ENCODE results near the gene ATP12A. TPM values are rescaled to one million over a fixed set of nuclear protein-coding genes. Genes with fewer than 3 reads are reported as not detected.

Gene ATP12A
- total RNA-seq, 1 experiment from 2014 or later = 0.47 TPM

DNA sequence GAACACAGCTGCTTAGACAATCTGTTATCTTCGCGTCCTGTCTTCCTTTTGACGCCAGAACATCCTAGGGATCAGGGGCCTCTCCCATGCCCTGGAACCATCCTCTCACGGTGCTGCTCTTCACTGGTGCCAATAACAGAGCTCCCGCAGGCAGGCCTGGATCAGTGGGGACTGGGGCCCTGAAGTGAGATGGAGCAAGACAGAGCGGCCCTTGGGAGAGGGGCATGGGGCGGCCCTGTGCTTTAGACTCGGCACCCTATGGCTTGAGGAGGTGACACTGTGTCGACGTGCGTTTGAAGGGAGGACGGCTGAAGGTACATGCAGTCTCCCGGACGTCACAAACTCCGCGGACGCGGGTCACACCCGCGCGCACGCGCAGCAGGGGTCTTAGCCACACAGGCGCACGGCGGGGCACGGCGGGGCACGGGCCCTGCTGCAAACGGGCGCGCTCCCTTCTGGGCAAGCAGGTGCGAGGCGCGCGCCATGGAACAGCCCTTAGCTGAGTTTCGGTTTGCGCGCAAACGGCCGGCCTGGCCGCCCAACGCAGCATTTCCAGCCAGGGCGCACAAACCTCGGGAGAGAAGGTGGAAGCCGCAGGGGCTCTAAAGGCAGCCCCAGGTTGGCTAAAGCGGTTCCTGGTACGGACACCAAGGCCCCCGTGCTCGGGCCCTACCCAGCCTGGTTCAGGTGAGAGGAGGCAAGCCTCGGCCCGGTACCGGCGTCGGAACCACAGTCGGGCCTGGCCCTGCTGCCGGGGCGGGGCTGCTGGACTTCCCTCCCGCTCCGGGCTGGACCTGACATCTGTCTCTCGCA is 67.2 kb downstream of the ATP12A start:
- peak; percentile 14 for DNase-seq (ENCODE audit: low spot score)
- TF ChIP-seq, protein P1, sequence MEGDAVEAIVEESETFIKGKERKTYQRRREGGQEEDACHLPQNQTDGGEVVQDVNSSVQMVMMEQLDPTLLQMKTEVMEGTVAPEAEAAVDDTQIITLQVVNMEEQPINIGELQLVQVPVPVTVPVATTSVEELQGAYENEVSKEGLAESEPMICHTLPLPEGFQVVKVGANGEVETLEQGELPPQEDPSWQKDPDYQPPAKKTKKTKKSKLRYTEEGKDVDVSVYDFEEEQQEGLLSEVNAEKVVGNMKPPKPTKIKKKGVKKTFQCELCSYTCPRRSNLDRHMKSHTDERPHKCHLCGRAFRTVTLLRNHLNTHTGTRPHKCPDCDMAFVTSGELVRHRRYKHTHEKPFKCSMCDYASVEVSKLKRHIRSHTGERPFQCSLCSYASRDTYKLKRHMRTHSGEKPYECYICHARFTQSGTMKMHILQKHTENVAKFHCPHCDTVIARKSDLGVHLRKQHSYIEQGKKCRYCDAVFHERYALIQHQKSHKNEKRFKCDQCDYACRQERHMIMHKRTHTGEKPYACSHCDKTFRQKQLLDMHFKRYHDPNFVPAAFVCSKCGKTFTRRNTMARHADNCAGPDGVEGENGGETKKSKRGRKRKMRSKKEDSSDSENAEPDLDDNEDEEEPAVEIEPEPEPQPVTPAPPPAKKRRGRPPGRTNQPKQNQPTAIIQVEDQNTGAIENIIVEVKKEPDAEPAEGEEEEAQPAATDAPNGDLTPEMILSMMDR (conservative IDR thresholded peaks at IDR 0.05; ENCODE audit: low read depth, low read length) = no peak
- TF ChIP-seq EZH2 (IDR thresholded peaks at IDR 0.05; ENCODE audit: borderline replicate concordance, low read depth, low read length, poor library complexity, severe bottlenecking) = peak; percentile 26
- intact Hi-C loops (cut with micrococcal nuclease; ENCODE audit: unreplicated experiment) = no loop called here
- Histone ChIP-seq H3K27me3 (replicated peaks; ENCODE audit: insufficient read depth, low read depth, low read length, poor library complexity) (peaks cover 58% of the 10 kb centered on the region), H3K9me3 (ENCODE audit: low read depth, low read length, poor library complexity, severe bottlenecking) (no peaks in the 10 kb centered on the region), H3K4me3 (ENCODE audit: low read depth, low read length, poor library complexity, severe bottlenecking) (peak overlapping the region; percentile 41), H3K4me1 (ENCODE audit: insufficient read depth, low read length, poor library complexity, severe bottlenecking) (peaks cover 12% of the 10 kb centered on the region), H3K27ac (ENCODE audit: low read depth, low read length, poor library complexity, severe bottlenecking) (no peak overlapping the region), H3K36me3 (ENCODE audit: insufficient read depth, low read length, poor library complexity, severe bottlenecking) (no peaks in the 10 kb centered on the region)
- ChIA-PET POLR2A (ENCODE audit: low non-redundant PET) (no interaction called here), CTCF (no interaction called here)
- no TSS peak for BruUV-seq (replicated peaks)

DNA sequence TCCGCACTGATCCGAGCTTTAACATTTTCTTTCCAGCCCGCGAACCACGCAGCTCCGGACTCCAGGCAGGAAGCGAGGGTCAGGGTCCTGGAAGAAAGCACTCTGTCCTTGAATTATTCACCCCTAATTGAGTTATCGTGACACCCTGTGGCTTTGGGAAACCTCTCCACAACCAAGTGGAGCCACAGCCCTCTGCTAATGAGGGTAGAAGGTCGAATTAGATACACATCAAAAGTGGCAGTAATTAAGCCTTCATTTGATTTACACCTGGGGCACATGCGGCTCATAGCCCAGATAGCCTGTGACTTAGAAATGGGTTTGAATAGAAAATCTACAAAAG is 67.8 kb downstream of the ATP12A start:
- BruUV-seq (replicated peaks) = no TSS peak
- H3K9me3 ChIP-seq (ENCODE audit: low read depth, low read length, poor library complexity, severe bottlenecking) = no peaks in the 10 kb centered on the region
- TF ChIP-seq EZH2 (IDR thresholded peaks at IDR 0.05; ENCODE audit: borderline replicate concordance, low read depth, low read length, poor library complexity, severe bottlenecking) = no peak
- TF ChIP-seq, protein P1 (conservative IDR thresholded peaks at IDR 0.05; ENCODE audit: low read depth, low read length) = no peak
- no peak for DNase-seq (ENCODE audit: low spot score)
- peaks cover 58% of the 10 kb centered on the region for H3K27me3 ChIP-seq (replicated peaks; ENCODE audit: insufficient read depth, low read depth, low read length, poor library complexity)
- intact Hi-C loops (cut with micrococcal nuclease; ENCODE audit: unreplicated experiment) = no loop called here
- H3K4me1 ChIP-seq (ENCODE audit: insufficient read depth, low read length, poor library complexity, severe bottlenecking) = peaks cover 7% of the 10 kb centered on the region
- H3K36me3 ChIP-seq (ENCODE audit: insufficient read depth, low read length, poor library complexity, severe bottlenecking) = no peaks in the 10 kb centered on the region
- no peak overlapping the region for H3K27ac ChIP-seq (ENCODE audit: low read depth, low read length, poor library complexity, severe bottlenecking)
- ChIA-PET POLR2A (ENCODE audit: low non-redundant PET) (no interaction called here), CTCF (no interaction called here)
- peak overlapping the region; percentile 41 for H3K4me3 ChIP-seq (ENCODE audit: low read depth, low read length, poor library complexity, severe bottlenecking)

DNA sequence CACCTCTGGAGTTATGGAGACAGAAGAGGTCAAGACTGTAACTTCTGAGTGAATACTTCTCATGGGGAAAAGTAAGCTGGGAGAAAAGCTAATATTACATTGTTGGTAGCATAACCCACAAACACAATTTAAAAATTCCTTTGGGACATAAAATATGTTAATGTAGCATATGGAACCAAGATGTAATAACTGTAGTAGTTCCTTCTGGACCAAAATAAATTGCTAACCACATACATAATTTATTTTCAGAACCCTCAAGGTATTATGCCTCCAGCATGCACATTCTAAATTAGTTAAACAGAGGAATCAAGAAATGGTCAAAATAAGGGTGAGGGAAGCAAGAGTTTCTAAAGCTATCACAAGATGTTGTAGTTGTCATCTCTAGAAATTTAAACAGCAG is 79.0 kb downstream of the ATP12A start:
- BruUV-seq (replicated peaks) = no TSS peak
- Histone ChIP-seq H3K4me3 (ENCODE audit: low read depth, low read length, poor library complexity, severe bottlenecking) (no peak overlapping the region), H3K36me3 (ENCODE audit: insufficient read depth, low read length, poor library complexity, severe bottlenecking) (no peaks in the 10 kb centered on the region), H3K9me3 (ENCODE audit: low read depth, low read length, poor library complexity, severe bottlenecking) (no peaks in the 10 kb centered on the region), H3K27ac (ENCODE audit: low read depth, low read length, poor library complexity, severe bottlenecking) (no peak overlapping the region), H3K27me3 (replicated peaks; ENCODE audit: insufficient read depth, low read depth, low read length, poor library complexity) (no peaks in the 10 kb centered on the region), H3K4me1 (ENCODE audit: insufficient read depth, low read length, poor library complexity, severe bottlenecking) (no peaks in the 10 kb centered on the region)
- ChIA-PET CTCF (no interaction called here), POLR2A (ENCODE audit: low non-redundant PET) (no interaction called here)
- DNase-seq (ENCODE audit: low spot score) = no peak
- TF ChIP-seq, protein P1 (conservative IDR thresholded peaks at IDR 0.05; ENCODE audit: low read depth, low read length) = no peak
- TF ChIP-seq EZH2 (IDR thresholded peaks at IDR 0.05; ENCODE audit: borderline replicate concordance, low read depth, low read length, poor library complexity, severe bottlenecking) = no peak
- intact Hi-C loops (cut with micrococcal nuclease; ENCODE audit: unreplicated experiment) = no loop called here

Other genes with a start within 250 kb of the ATP12A start
- 64.5 and 66.8 TPM in 2 replicates for gene PARP4, start 167.6 kb upstream of the ATP12A start, total RNA-seq (2021)
- not detected in 2 replicates for gene RNF17, start 83.8 kb downstream of the ATP12A start, total RNA-seq (2021)

Measured in A673 (cell line).